Fibroblast of villous mesenchyme (primary cell): Measurements from ENCODE around the gene NEK3. TPM values are rescaled to one million over a fixed set of nuclear protein-coding genes. Genes with fewer than 3 reads are reported as not detected.

Experiments used
- DNase-seq: peaks from one replicate; pipeline ENCODE4 v3.0.0-alpha.2; 2010; ENCODE audit warnings: low read depth
- H3K4me3 ChIP-seq: 2 replicates; pipeline ENCODE4 v1.5.1; 2011; ENCODE audit warnings: low read depth, mild to moderate bottlenecking, low read length
- CTCF ChIP-seq: IDR thresholded peaks from 2 replicates; pipeline ENCODE4 v1.5.1; 2012; ENCODE audit warnings: low read depth, mild to moderate bottlenecking, low read length; ENCODE audit not compliant: insufficient read depth
- total RNA-seq: library from RNA; depleted of rRNA; stranded (reverse); fragments of >200 nt; gene quantifications from 2 replicates; pipeline ENCODE4 v1.2.3, GENCODE V29; 2012

NEK3 gene
- total RNA-seq, 1 donor, result 9.1 TPM

DNA sequence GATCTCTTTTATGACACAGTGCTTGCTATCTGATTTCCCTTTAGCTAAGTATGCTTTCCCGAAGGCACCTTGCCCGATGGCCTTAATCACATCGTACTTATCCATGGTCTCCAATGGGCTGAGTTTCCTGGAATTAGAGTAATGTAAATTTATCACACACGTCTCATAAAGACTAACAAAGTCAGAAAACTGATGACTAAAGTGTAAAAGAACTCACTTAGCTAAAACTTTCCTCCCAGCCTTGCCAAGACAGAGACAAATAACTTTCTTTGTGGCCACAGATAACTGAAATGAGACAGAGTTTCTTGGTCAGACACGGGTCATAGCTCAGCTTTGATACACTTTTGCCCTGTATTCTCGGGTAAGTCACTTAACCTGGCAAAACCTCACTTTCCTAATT, 32.0 kb downstream of the NEK3 start:
- no peak for TF ChIP-seq CTCF
- no peak for DNase-seq
- no peak overlapping the region for H3K4me3 ChIP-seq

DNA sequence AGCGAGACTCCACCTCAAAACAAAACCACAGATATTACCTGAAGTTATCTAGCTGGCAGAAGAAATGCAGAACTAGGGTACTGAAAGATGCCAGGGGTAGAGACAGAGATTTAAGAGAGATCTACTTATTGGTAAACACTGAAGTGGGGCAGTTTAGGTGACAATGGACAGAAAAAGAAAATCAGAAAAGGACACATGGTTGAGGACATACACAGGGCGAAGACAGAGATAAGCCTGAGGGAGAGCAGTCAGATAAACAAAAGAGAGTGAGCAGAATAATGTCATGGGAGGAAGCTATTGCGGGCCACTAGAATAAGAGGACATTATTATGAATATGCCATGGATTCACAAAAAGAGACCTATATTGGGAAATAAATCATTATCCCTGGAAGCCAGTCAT, 33.9 kb downstream of the NEK3 start:
- H3K4me3 ChIP-seq, result no peak overlapping the region
- DNase-seq, result no peak
- no peak for TF ChIP-seq CTCF

- TF ChIP-seq CTCF, result no peak
- DNase-seq, result no peak
- no peak overlapping the region for H3K4me3 ChIP-seq
These were observed 40.8 kb downstream of the NEK3 start for GRCh38 chr13:52118595-52118994.

GRCh38 chr13:52118095-52118494, 41.3 kb downstream of the NEK3 start:
- TF ChIP-seq CTCF, result no peak
- DNase-seq, result no peak
- no peak overlapping the region for H3K4me3 ChIP-seq

- TF ChIP-seq CTCF, result no peak
- H3K4me3 ChIP-seq, result no peak overlapping the region
- no peak for DNase-seq
These were observed 46.8 kb downstream of the NEK3 start for GRCh38 chr13:52112591-52112990.

DNA sequence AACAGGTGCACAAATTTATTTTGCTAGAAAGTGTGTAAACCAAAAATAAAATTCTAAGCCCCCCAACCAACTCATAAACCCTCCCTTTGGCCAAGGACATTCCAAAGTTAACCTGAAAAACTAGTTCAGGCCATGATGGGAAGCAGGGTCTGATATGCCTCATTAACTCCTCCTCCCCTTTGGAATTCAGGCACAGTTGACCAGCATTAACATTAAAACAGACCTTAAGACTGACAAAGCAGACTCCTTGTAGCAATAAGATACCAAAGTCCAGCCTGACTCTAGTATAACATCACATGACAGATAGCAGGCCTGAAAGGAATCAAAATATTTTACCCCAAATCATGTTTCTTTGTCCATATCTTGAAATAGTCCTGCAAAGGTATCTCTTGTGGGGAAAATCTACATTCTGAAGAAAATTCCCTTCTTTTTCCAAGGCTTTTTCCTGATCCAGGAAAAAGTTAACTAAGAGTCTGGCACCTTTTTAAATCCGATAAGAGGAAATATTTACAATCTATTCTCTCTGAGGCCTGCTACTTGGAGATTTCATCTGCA, 50.2 kb downstream of the NEK3 start:
- no peak for TF ChIP-seq CTCF
- H3K4me3 ChIP-seq, result no peak overlapping the region
- DNase-seq, result no peak

DNA sequence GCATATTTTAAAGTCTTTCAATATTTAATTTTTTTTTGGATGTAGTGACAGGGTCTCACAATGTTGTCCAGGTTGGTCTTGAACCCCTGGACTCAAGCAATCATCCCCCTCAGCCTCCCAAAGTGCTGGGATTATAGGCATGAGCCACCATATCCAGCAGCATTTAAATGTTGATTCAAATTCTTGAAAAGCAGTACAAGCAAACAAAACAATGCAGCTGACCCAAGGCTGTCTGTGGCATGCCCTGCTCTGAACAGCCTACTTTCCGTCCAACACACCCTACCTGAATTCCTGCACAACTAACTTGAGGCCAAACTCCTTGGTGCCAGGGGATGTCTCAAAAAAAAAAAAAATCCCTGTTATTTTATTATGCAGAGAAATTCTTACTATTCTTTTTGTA, 53.6 kb downstream of the NEK3 start:
- no peak overlapping the region for H3K4me3 ChIP-seq
- no peak for DNase-seq
- no peak for TF ChIP-seq CTCF
